Stomach (tissue), 9 donors: Measurements from ENCODE around the gene PCBP3. TPM values are rescaled to one million over a fixed set of nuclear protein-coding genes. Genes with fewer than 3 reads are reported as not detected.

Experiments used
- DNase-seq, 2 donors: peaks; one replicate each; pipeline versions ENCODE4 v3.0.0 to v3.0.0-alpha.2; 2013 to 2019
- H3K27ac ChIP-seq, 5 donors: fragments of 200-600 bp in 4 of 5; sonication (generic) in 4 of 5; one replicate each; pipeline ENCODE4 v1.5.1; 2013 to 2019; ENCODE audit warnings: mild to moderate bottlenecking in 1 of 5, moderate library complexity in 1 of 5
- H3K27me3 ChIP-seq, 3 donors: fragments of 200-600 bp; sonication (generic); one replicate each; pipeline ENCODE4 v1.5.1; 2017 to 2019; ENCODE audit warnings: mixed run types in 1 of 3
- H3K36me3 ChIP-seq, 4 donors: fragments of 200-600 bp; sonication (generic); 1 replicate in 3 of 4; 2 replicates in 1 of 4; pipeline ENCODE4 v1.5.1; 2016 to 2019
- H3K4me1 ChIP-seq, 4 donors: fragments of 200-600 bp; sonication (generic); one replicate each; pipeline ENCODE4 v1.5.1; 2016 to 2019
- H3K4me3 ChIP-seq, 4 donors: fragments of 200-600 bp; sonication (generic) in 3 of 4; one replicate each; pipeline ENCODE4 v1.5.1; 2016 to 2019; ENCODE audit warnings: mild to moderate bottlenecking in 1 of 4
- H3K9me3 ChIP-seq, 4 donors: fragments of 200-600 bp; sonication (generic); one replicate each; pipeline ENCODE4 v1.5.1; 2016 to 2019
- EP300 ChIP-seq: sonication (generic); formaldehyde crosslinking; IDR thresholded peaks from one replicate; pipeline ENCODE4 v1.6.1; 2017; ENCODE audit warnings: antibody characterized with exemption
- POLR2A ChIP-seq, 4 donors: fragments of 450-650 bp; IDR thresholded peaks; one replicate each; pipeline ENCODE4 v1.6.1; 2016; ENCODE audit warnings: antibody characterized with exemption in 4 of 4, control low read depth in 2 of 4, mild to moderate bottlenecking in 1 of 4, moderate library complexity in 1 of 4
- POLR2AphosphoS5 ChIP-seq, 3 donors: sonication (generic); formaldehyde crosslinking; IDR thresholded peaks; one replicate each; pipeline ENCODE4 v1.6.1; 2016; ENCODE audit warnings: antibody characterized with exemption in 3 of 3
- WGBS, 5 donors: extraction: QIAGEN DNeasy Blood & Tissue Kit in 3 of 5; methylation state at CpG; one replicate each; pipeline versions ENCODE4 v1.1.5 to v1.1.7; 2013 to 2018; 5-methylcytosine and 5-hydroxymethylcytosine counted together
- intact Hi-C: fragments of 100-400 bp; cut with DNase I; formaldehyde crosslinking; loops from one replicate; pipeline ENCODE4 v1.15.1; 2023; ENCODE audit warnings: low total_unique reads
- polyA plus RNA-seq, 3 donors: library from polyadenylated mRNA; stranded (reverse); fragments of 200-250 nt; gene quantifications; one replicate each; pipeline ENCODE4 v1.2.3, GENCODE V29; 2013
- total RNA-seq, 5 donors: library from RNA; depleted of rRNA; stranded (reverse); fragments of >200 nt; gene quantifications; one replicate each; pipeline versions ENCODE4 v1.1.0 to v1.2.3, GENCODE V29; 2014 to 2016
- TF ChIP-seq, protein P1 (sequence below), 7 experiments: fragments of 450-650 bp in 4 of 7; fragments of 200-600 bp in 3 of 7; sonication (generic) in 3 of 7; IDR thresholded peaks; one replicate each; pipeline ENCODE4 v1.5.1; 2016 to 2019; ENCODE audit warnings: antibody characterized with exemption in 7 of 7, control low read depth in 2 of 7, mild to moderate bottlenecking in 1 of 7
- donor health status: healthy with polysubstance abuse.
- donor health status: Bipolar disorder and iron deficiency.
- donor health status: healthy.

The PCBP3 gene
- total and polyA plus RNA-seq, 8 donors = 1.8 to 10.9 (median 3.3) TPM; not detected in 3

DNA sequence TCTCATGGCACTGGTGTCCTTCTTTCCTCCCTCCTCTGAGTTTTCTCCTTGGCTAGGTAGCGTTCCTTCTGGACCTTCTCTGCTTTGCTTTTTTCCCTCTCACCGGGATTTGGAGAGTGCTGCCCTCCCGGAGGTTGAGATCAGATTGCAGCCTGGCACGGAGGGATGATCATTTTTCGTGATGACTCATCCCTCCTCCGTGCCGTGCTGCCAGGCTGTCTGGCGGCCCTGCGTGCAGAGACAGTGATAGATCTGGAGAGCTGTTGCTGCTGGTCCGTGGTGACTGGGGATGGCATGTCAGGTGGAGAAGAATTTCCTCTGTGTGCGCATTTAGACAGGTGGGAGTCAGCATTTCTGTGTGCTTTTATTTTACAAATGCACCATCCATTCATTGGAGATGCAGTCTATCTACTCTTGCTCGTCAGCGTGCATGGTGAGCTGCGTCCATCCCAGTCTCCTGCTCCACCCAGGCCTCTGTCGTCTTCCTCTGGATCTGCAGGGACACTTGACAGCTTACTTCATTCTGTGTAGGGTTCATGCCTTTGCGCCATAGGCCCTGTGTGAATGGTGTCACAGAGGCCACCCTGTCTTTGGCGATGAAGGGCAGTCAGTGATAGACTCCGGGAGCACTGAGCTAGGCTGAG is 104.4 kb downstream of the PCBP3 start:
- no peaks in the 10 kb centered on the region for H3K9me3 ChIP-seq
- no peaks in the 10 kb centered on the region for H3K36me3 ChIP-seq
- H3K4me3 ChIP-seq = no peak overlapping the region
- TF ChIP-seq EP300 (no peak), POLR2A (IDR thresholded peaks at IDR 0.05) (no peak), POLR2AphosphoS5 (IDR thresholded peaks at IDR 0.05) (no peak)
- TF ChIP-seq, protein P1, sequence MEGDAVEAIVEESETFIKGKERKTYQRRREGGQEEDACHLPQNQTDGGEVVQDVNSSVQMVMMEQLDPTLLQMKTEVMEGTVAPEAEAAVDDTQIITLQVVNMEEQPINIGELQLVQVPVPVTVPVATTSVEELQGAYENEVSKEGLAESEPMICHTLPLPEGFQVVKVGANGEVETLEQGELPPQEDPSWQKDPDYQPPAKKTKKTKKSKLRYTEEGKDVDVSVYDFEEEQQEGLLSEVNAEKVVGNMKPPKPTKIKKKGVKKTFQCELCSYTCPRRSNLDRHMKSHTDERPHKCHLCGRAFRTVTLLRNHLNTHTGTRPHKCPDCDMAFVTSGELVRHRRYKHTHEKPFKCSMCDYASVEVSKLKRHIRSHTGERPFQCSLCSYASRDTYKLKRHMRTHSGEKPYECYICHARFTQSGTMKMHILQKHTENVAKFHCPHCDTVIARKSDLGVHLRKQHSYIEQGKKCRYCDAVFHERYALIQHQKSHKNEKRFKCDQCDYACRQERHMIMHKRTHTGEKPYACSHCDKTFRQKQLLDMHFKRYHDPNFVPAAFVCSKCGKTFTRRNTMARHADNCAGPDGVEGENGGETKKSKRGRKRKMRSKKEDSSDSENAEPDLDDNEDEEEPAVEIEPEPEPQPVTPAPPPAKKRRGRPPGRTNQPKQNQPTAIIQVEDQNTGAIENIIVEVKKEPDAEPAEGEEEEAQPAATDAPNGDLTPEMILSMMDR (IDR thresholded peaks at IDR 0.05) = no peak
- H3K27me3 ChIP-seq = no peaks in the 10 kb centered on the region
- peak in 1 of 2 donors; percentile 61 for DNase-seq
- 58 to 67% (median 62%) methylated on average over 18 of the region's 18 CpGs for WGBS, 5 donors
- H3K4me1 ChIP-seq = no peaks in the 10 kb centered on the region
- intact Hi-C loops = no loop called here
- H3K27ac ChIP-seq = no peak overlapping the region

DNA sequence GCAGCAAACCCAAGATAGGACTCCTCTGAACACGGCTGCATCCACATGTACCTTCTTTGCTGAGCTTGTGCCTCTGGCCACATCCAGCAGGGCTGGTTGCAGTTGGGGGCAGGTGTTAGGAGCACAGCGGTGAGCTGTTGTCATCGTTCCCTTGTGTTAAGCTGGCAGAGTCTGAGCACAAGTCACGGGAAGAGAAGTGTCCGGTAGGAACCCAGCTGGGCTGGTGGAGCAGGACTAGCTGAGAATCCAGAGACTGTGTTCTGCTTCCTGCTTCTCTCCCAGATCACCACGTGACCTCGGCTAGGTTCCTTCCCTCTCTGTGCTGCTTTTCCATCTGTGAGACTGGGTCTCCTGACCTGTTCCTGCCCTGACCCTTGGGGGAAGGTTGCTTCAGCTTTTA is 105.1 kb downstream of the PCBP3 start:
- H3K9me3 ChIP-seq = no peaks in the 10 kb centered on the region
- WGBS, 5 donors = 74 to 80% (median 78%) methylated on average over 5 to 7 of the region's 7 CpGs
- H3K36me3 ChIP-seq = no peaks in the 10 kb centered on the region
- no peaks in the 10 kb centered on the region for H3K27me3 ChIP-seq
- TF ChIP-seq POLR2AphosphoS5 (IDR thresholded peaks at IDR 0.05) (no peak), POLR2A (IDR thresholded peaks at IDR 0.05) (no peak), EP300 (no peak)
- TF ChIP-seq, protein P1 (IDR thresholded peaks at IDR 0.05) = no peak
- no peak for DNase-seq
- intact Hi-C loops = no loop called here
- H3K27ac ChIP-seq = no peak overlapping the region
- H3K4me3 ChIP-seq = no peak overlapping the region
- H3K4me1 ChIP-seq = no peaks in the 10 kb centered on the region

DNA sequence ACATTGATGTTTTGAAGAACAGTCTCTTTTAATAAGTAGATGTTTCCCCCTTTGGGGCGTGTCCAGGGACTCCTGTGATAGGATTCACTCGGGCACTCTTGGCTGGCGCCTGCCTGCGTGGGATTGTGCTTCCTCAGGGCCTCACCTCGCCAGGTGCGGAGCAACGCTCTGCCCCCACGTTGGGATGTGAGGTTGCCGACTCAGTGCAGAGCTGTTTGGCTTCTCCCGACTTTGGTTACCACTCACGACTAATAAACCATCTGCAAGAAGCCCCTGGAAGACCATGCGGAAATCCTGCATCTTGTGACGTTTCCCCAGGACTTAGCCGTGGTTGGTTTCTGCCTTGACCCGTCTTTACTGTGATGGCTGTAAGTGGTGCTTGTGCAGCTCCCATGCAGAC is 106.4 kb downstream of the PCBP3 start:
- Histone ChIP-seq H3K4me3 (no peak overlapping the region), H3K9me3 (no peaks in the 10 kb centered on the region), H3K4me1 (no peaks in the 10 kb centered on the region), H3K36me3 (no peaks in the 10 kb centered on the region), H3K27me3 (no peaks in the 10 kb centered on the region), H3K27ac (no peak overlapping the region)
- intact Hi-C loops = no loop called here
- TF ChIP-seq POLR2AphosphoS5 (IDR thresholded peaks at IDR 0.05) (no peak), EP300 (no peak), POLR2A (IDR thresholded peaks at IDR 0.05) (no peak)
- TF ChIP-seq, protein P1 (IDR thresholded peaks at IDR 0.05) = no peak
- DNase-seq = no peak
- WGBS, 5 donors = 80 to 86% (median 84%) methylated on average over 15 of the region's 15 CpGs

- Histone ChIP-seq H3K4me3 (no peak overlapping the region), H3K27me3 (no peaks in the 10 kb centered on the region), H3K4me1 (no peaks in the 10 kb centered on the region), H3K36me3 (no peaks in the 10 kb centered on the region), H3K9me3 (peaks cover 0 to 8% (median 0%) of the 10 kb centered on the region in 4 donors), H3K27ac (no peak overlapping the region)
- no peak for DNase-seq
- TF ChIP-seq, protein P1 (IDR thresholded peaks at IDR 0.05) = no peak
- TF ChIP-seq EP300 = no peak
- TF ChIP-seq POLR2AphosphoS5 (IDR thresholded peaks at IDR 0.05) = no peak
- TF ChIP-seq POLR2A (IDR thresholded peaks at IDR 0.05) = no peak
- 57 to 68% (median 64%) methylated on average over 5 of the region's 5 CpGs for WGBS, 5 donors
- intact Hi-C loops = no loop called here
Observed at GRCh38 chr21:45750936-45751335, 107.4 kb downstream of the PCBP3 start.
